Muscle of leg (tissue), 11 donors: ENCODE measurements around the gene AIFM3. TPM values are rescaled to one million over a fixed set of nuclear protein-coding genes. Genes with fewer than 3 reads are reported as not detected.

ENCODE experiments used
- DNase-seq: peaks from one replicate; pipeline ENCODE4 v3.0.0; 2013
- H3K27ac ChIP-seq: one replicate; pipeline ENCODE4 v1.5.1; 2013; ENCODE audit warnings: mild to moderate bottlenecking, low read length, control low read depth
- H3K27me3 ChIP-seq: one replicate; pipeline ENCODE4 v1.6.1; 2013; ENCODE audit warnings: low read length; ENCODE audit not compliant: control insufficient read depth, insufficient read depth
- H3K36me3 ChIP-seq: one replicate; pipeline ENCODE4 v1.6.1; 2013; ENCODE audit warnings: low read length; ENCODE audit not compliant: control insufficient read depth, insufficient read depth
- H3K4me1 ChIP-seq: one replicate; pipeline ENCODE4 v1.6.1; 2013; ENCODE audit warnings: low read length; ENCODE audit not compliant: control insufficient read depth, insufficient read depth
- H3K4me3 ChIP-seq: one replicate; pipeline ENCODE4 v1.5.1; 2013; ENCODE audit warnings: low read length, control low read depth
- H3K9me3 ChIP-seq: replicated peaks from 2 replicates; pipeline ENCODE4 v1.6.1; 2013; ENCODE audit warnings: low read depth, low read length; ENCODE audit not compliant: control insufficient read depth
- WGBS: methylation state at CpG from one replicate; pipeline ENCODE4 v1.1.5; 2013; ENCODE audit warnings: missing lambda C conversion rate; ENCODE audit not compliant: insufficient coverage; 5-methylcytosine and 5-hydroxymethylcytosine counted together
- polyA plus RNA-seq, 8 donors: library from polyadenylated mRNA; unstranded; fragments of 120-200 nt; gene quantifications; one replicate each; pipeline versions ENCODE4 v1.2.1 to v1.2.3, GENCODE V29; 2013; ENCODE audit warnings: inconsistent platforms in 1 of 8, low replicate concordance in 1 of 8; ENCODE audit not compliant: insufficient read length in 8 of 8, insufficient read depth in 1 of 8
- total RNA-seq: library from RNA; stranded (reverse); fragments of 120-200 nt; gene quantifications from one replicate; pipeline ENCODE4 v1.2.4, GENCODE V29; 2013

AIFM3 gene
- total and polyA plus RNA-seq, 9 donors, result 0.14 to 0.66 (median 0.36) TPM; not detected in 1

- peaks cover 19% of the 10 kb centered on the region for H3K4me1 ChIP-seq
- no peaks in the 10 kb centered on the region for H3K27me3 ChIP-seq
- no peak overlapping the region for H3K4me3 ChIP-seq
- WGBS, result 59% methylated on average over 9 of the region's 10 CpGs
- no peak overlapping the region for H3K27ac ChIP-seq
- H3K36me3 ChIP-seq, result peaks cover 5% of the 10 kb centered on the region
- no peaks in the 10 kb centered on the region for H3K9me3 ChIP-seq
- DNase-seq, result peak; percentile 64
Measured at GRCh38 chr22:21009638-21010425, 42.8 kb downstream of the AIFM3 start.

GRCh38 chr22:21010426-21011113, 43.5 kb downstream of the AIFM3 start:
- Histone ChIP-seq H3K27ac (no peak overlapping the region), H3K4me3 (no peak overlapping the region), H3K9me3 (no peaks in the 10 kb centered on the region), H3K36me3 (peaks cover 5% of the 10 kb centered on the region), H3K27me3 (no peaks in the 10 kb centered on the region), H3K4me1 (peaks cover 26% of the 10 kb centered on the region)
- WGBS, result 80% methylated on average over 3 of the region's 3 CpGs
- no peak for DNase-seq

- Histone ChIP-seq H3K4me3 (no peak overlapping the region), H3K4me1 (peaks cover 38% of the 10 kb centered on the region), H3K9me3 (no peaks in the 10 kb centered on the region), H3K27ac (no peak overlapping the region), H3K36me3 (peaks cover 12% of the 10 kb centered on the region), H3K27me3 (no peaks in the 10 kb centered on the region)
- WGBS, result 74% methylated on average over 10 of the region's 14 CpGs
- no peak for DNase-seq
Measured at GRCh38 chr22:21012446-21013407, 45.7 kb downstream of the AIFM3 start.

GRCh38 chr22:21013657-21014201, 46.7 kb downstream of the AIFM3 start:
- H3K27ac ChIP-seq, result peak overlapping the region; percentile 48
- no peak for DNase-seq
- peak overlapping the region; percentile 37 for H3K4me3 ChIP-seq
- H3K9me3 ChIP-seq, result no peaks in the 10 kb centered on the region
- peaks cover 38% of the 10 kb centered on the region for H3K4me1 ChIP-seq
- peaks cover 9% of the 10 kb centered on the region for H3K36me3 ChIP-seq
- no peaks in the 10 kb centered on the region for H3K27me3 ChIP-seq
- 8% methylated on average over 21 of the region's 24 CpGs for WGBS

GRCh38 chr22:21014202-21014725, 47.2 kb downstream of the AIFM3 start:
- DNase-seq, result peak; percentile 94
- peak overlapping the region; percentile 37 for H3K4me3 ChIP-seq
- WGBS, result under 1% methylated on average over 38 of the region's 40 CpGs
- H3K4me1 ChIP-seq, result peaks cover 38% of the 10 kb centered on the region
- peaks cover 7% of the 10 kb centered on the region for H3K36me3 ChIP-seq
- peak overlapping the region; percentile 66 for H3K27ac ChIP-seq
- no peaks in the 10 kb centered on the region for H3K27me3 ChIP-seq
- no peaks in the 10 kb centered on the region for H3K9me3 ChIP-seq

GRCh38 chr22:21014726-21015465, 47.8 kb downstream of the AIFM3 start, which contains the start of gene P2RX6:
P2RX6 (plus strand) TSS chr22:21015165; CDS start chr22:21015175, 10 bp downstream.
- peak within 1 kb of the TSS; percentile 42 for H3K4me3 ChIP-seq
- peak within 1 kb of the TSS; percentile 66 for H3K27ac ChIP-seq
- H3K4me1 ChIP-seq, result peaks cover 38% of the 10 kb centered on the region
- no peaks in the 10 kb centered on the region for H3K9me3 ChIP-seq
- 15% methylated on average over 8 of the region's 12 CpGs for WGBS
- peaks cover 7% of the 10 kb centered on the region for H3K36me3 ChIP-seq
- H3K27me3 ChIP-seq, result no peaks in the 10 kb centered on the region
- DNase-seq, result peak; percentile 90

- Histone ChIP-seq H3K27me3 (no peaks in the 10 kb centered on the region), H3K36me3 (peaks cover 7% of the 10 kb centered on the region), H3K9me3 (no peaks in the 10 kb centered on the region), H3K27ac (peak overlapping the region; percentile 66), H3K4me3 (peak overlapping the region; percentile 42), H3K4me1 (peaks cover 38% of the 10 kb centered on the region)
- WGBS, result 80% methylated on average over 1 of the region's 10 CpGs
- no peak for DNase-seq
Measured at GRCh38 chr22:21015466-21016006, 48.5 kb downstream of the AIFM3 start.

- Histone ChIP-seq H3K4me3 (no peak overlapping the region), H3K27ac (no peak overlapping the region), H3K4me1 (peaks cover 38% of the 10 kb centered on the region), H3K36me3 (peaks cover 7% of the 10 kb centered on the region), H3K9me3 (no peaks in the 10 kb centered on the region), H3K27me3 (no peaks in the 10 kb centered on the region)
- no peak for DNase-seq
- 87% methylated on average over 12 of the region's 13 CpGs for WGBS
Measured at GRCh38 chr22:21016644-21017420, 49.8 kb downstream of the AIFM3 start.
